ENCODE data around the gene ASXL1.

Gene ASXL1

GRCh38 chr20:32446301-32447100 is 88.4 kb downstream of the ASXL1 start:
- in situ Hi-C loops (cut with HindIII; ENCODE audit: low pct_ligation_motif_present, low pct_unique_long_range_greater_than_20kb, low sequenced_read_pairs), result no loop called here

GRCh38 chr20:32447136-32448027 is 89.3 kb downstream of the ASXL1 start:
- DNase-seq, result no peak
- in situ Hi-C loops (cut with HindIII; ENCODE audit: low pct_ligation_motif_present, low pct_unique_long_range_greater_than_20kb, low sequenced_read_pairs), result no loop called here

More at GRCh38 chr20:32446301-32447100, 88.4 kb downstream of the ASXL1 start:
- no peak for DNase-seq

GRCh38 chr20:32448306-32449056 is 90.3 kb downstream of the ASXL1 start:
- in situ Hi-C loops (cut with HindIII; ENCODE audit: low pct_ligation_motif_present, low pct_unique_long_range_greater_than_20kb, low sequenced_read_pairs), result no loop called here
- DNase-seq, result no peak

- in situ Hi-C loops (cut with HindIII; ENCODE audit: low pct_ligation_motif_present, low pct_unique_long_range_greater_than_20kb, low sequenced_read_pairs), result no loop called here
- DNase-seq, result no peak
These were observed 91.1 kb downstream of the ASXL1 start for GRCh38 chr20:32449057-32449889.

- no peak for DNase-seq
- in situ Hi-C loops (cut with HindIII; ENCODE audit: low pct_ligation_motif_present, low pct_unique_long_range_greater_than_20kb, low sequenced_read_pairs), result no loop called here
These were observed 91.8 kb downstream of the ASXL1 start for GRCh38 chr20:32449890-32450401.

- DNase-seq, result no peak
- in situ Hi-C loops (cut with HindIII; ENCODE audit: low pct_ligation_motif_present, low pct_unique_long_range_greater_than_20kb, low sequenced_read_pairs), result no loop called here
These were observed 92.4 kb downstream of the ASXL1 start for GRCh38 chr20:32450484-32451061.

GRCh38 chr20:32451340-32451681 is 93.2 kb downstream of the ASXL1 start:
- no peak for DNase-seq
- in situ Hi-C loops (cut with HindIII; ENCODE audit: low pct_ligation_motif_present, low pct_unique_long_range_greater_than_20kb, low sequenced_read_pairs), result no loop called here

- no peak for DNase-seq
- in situ Hi-C loops (cut with HindIII; ENCODE audit: low pct_ligation_motif_present, low pct_unique_long_range_greater_than_20kb, low sequenced_read_pairs), result no loop called here
These were observed 93.7 kb downstream of the ASXL1 start for GRCh38 chr20:32451682-32452461.

GRCh38 chr20:32452776-32453466 is 94.8 kb downstream of the ASXL1 start:
- in situ Hi-C loops (cut with HindIII; ENCODE audit: low pct_ligation_motif_present, low pct_unique_long_range_greater_than_20kb, low sequenced_read_pairs), result no loop called here
- DNase-seq, result no peak

GRCh38 chr20:32453467-32454163 is 95.5 kb downstream of the ASXL1 start:
- in situ Hi-C loops (cut with HindIII; ENCODE audit: low pct_ligation_motif_present, low pct_unique_long_range_greater_than_20kb, low sequenced_read_pairs), result no loop called here
- DNase-seq, result no peak

- no peak for DNase-seq
- in situ Hi-C loops (cut with HindIII; ENCODE audit: low pct_ligation_motif_present, low pct_unique_long_range_greater_than_20kb, low sequenced_read_pairs), result no loop called here
These were observed 96.3 kb downstream of the ASXL1 start for GRCh38 chr20:32454164-32455145.

GRCh38 chr20:32455171-32455900 is 97.2 kb downstream of the ASXL1 start:
- in situ Hi-C loops (cut with HindIII; ENCODE audit: low pct_ligation_motif_present, low pct_unique_long_range_greater_than_20kb, low sequenced_read_pairs), result no loop called here
- DNase-seq, result no peak

GRCh38 chr20:32455901-32456701 is 98.0 kb downstream of the ASXL1 start:
- no peak for DNase-seq
- in situ Hi-C loops (cut with HindIII; ENCODE audit: low pct_ligation_motif_present, low pct_unique_long_range_greater_than_20kb, low sequenced_read_pairs), result no loop called here
